Vagina (tissue), 2 donors: Measurements from ENCODE around the gene BNC2.

Source experiments
- CTCF ChIP-seq, 3 experiments: fragments of 450-650 bp in 2 of 3; fragments of 200-600 bp in 1 of 3; sonication (generic) in 1 of 3; IDR thresholded peaks; one replicate each; pipeline ENCODE4 v1.5.1; 2017 to 2019; ENCODE audit warnings: antibody characterized with exemption in 3 of 3, mild to moderate bottlenecking in 2 of 3, moderate library complexity in 2 of 3
- POLR2A ChIP-seq, 2 donors: fragments of 450-650 bp; IDR thresholded peaks; one replicate each; pipeline ENCODE4 v1.6.1; 2017; ENCODE audit warnings: antibody characterized with exemption in 2 of 2, mild to moderate bottlenecking in 2 of 2, moderate library complexity in 2 of 2
- POLR2AphosphoS5 ChIP-seq, 2 donors: sonication (generic); formaldehyde crosslinking; IDR thresholded peaks; one replicate each; pipeline ENCODE4 v1.9.0; 2017; ENCODE audit warnings: antibody characterized with exemption in 2 of 2, mild to moderate bottlenecking in 2 of 2, low read depth in 1 of 2; ENCODE audit not compliant: insufficient read depth in 1 of 2

- TF ChIP-seq CTCF (IDR thresholded peaks at IDR 0.05) (no peak), POLR2A (IDR thresholded peaks at IDR 0.05) (no peak), POLR2AphosphoS5 (IDR thresholded peaks at IDR 0.05; ENCODE audit: insufficient read depth in 1 of 2, low read depth in 1 of 2) (no peak)
Observed at GRCh38 chr9:16519001-16519400, 351.5 kb downstream of the BNC2 start.
